Liver (tissue), 9 donors: Measurements from ENCODE around the gene DNM3. TPM values are rescaled to one million over a fixed set of nuclear protein-coding genes. Genes with fewer than 3 reads are reported as not detected.
A peak's percentile ranks its signal among the peaks of the same experiment; 100 is the strongest.

ENCODE experiments used
- DNase-seq: peaks from one replicate; pipeline ENCODE4 v3.0.0-alpha.2; 2017; ENCODE audit warnings: low spot score
- H3K27ac ChIP-seq, 2 donors: one replicate each; pipeline ENCODE4 v1.7.0; 2013; ENCODE audit warnings: inconsistent platforms in 2 of 2, low read length in 2 of 2, control low read depth in 1 of 2, low read depth in 1 of 2, mild to moderate bottlenecking in 1 of 2
- H3K27me3 ChIP-seq, 4 donors: one replicate each; pipeline versions ENCODE4 v1.6.1 to v1.7.0; 2013; ENCODE audit warnings: low read length in 3 of 4, inconsistent platforms in 1 of 4, mild to moderate bottlenecking in 1 of 4, moderate library complexity in 1 of 4; ENCODE audit not compliant: control insufficient read depth in 4 of 4, insufficient read depth in 4 of 4
- H3K36me3 ChIP-seq, 4 donors: one replicate each; pipeline versions ENCODE4 v1.6.1 to v1.7.0; 2013; ENCODE audit warnings: low read length in 3 of 4, mild to moderate bottlenecking in 3 of 4, low read depth in 1 of 4, moderate library complexity in 1 of 4; ENCODE audit not compliant: control insufficient read depth in 4 of 4, insufficient read depth in 3 of 4
- H3K4me1 ChIP-seq, 4 donors: one replicate each; pipeline versions ENCODE4 v1.6.1 to v1.7.0; 2013; ENCODE audit warnings: low read length in 3 of 4, mild to moderate bottlenecking in 3 of 4, moderate library complexity in 1 of 4; ENCODE audit not compliant: control insufficient read depth in 4 of 4, insufficient read depth in 4 of 4
- H3K4me3 ChIP-seq, 3 donors: one replicate each; pipeline versions ENCODE4 v1.6.1 to v1.7.0; 2013; ENCODE audit warnings: low read length in 3 of 3, control low read depth in 1 of 3, low read depth in 1 of 3, mild to moderate bottlenecking in 1 of 3
- H3K9ac ChIP-seq, 2 donors: one replicate each; pipeline ENCODE4 v1.7.0; 2013; ENCODE audit warnings: low read length in 2 of 2, mild to moderate bottlenecking in 2 of 2, moderate library complexity in 2 of 2, control low read depth in 1 of 2, low read depth in 1 of 2
- H3K9me3 ChIP-seq, 4 donors: one replicate each; pipeline versions ENCODE4 v1.6.1 to v1.7.0; 2013; ENCODE audit warnings: low read length in 3 of 4; ENCODE audit not compliant: control insufficient read depth in 4 of 4
- FOXA1 ChIP-seq: IDR thresholded peaks from 2 replicates; pipeline ENCODE4 v1.6.1; 2016; ENCODE audit warnings: antibody characterized with exemption
- FOXA2 ChIP-seq: IDR thresholded peaks from 2 replicates; pipeline ENCODE4 v1.6.1; 2016; ENCODE audit warnings: antibody characterized with exemption
- GABPA ChIP-seq, 2 donors: IDR thresholded peaks in 1 of 2; conservative IDR thresholded peaks in 1 of 2; 2 replicates each; pipeline ENCODE4 v1.6.1; 2016; ENCODE audit warnings: antibody characterized with exemption in 2 of 2, mild to moderate bottlenecking in 1 of 2, moderate library complexity in 1 of 2
- HNF4A ChIP-seq, 2 donors: conservative IDR thresholded peaks; 2 replicates each; pipeline ENCODE4 v1.6.1; 2016; ENCODE audit warnings: antibody characterized with exemption in 2 of 2, mild to moderate bottlenecking in 2 of 2
- HNF4G ChIP-seq: IDR thresholded peaks from 2 replicates; pipeline ENCODE4 v1.6.1; 2016; ENCODE audit warnings: antibody characterized with exemption
- JUND ChIP-seq, 2 donors: IDR thresholded peaks; 2 replicates each; pipeline ENCODE4 v1.6.1; 2016; ENCODE audit warnings: antibody characterized with exemption in 2 of 2
- MAX ChIP-seq: IDR thresholded peaks from 2 replicates; pipeline ENCODE4 v1.6.1; 2016; ENCODE audit warnings: antibody characterized with exemption
- NR2F2 ChIP-seq: IDR thresholded peaks from 2 replicates; pipeline ENCODE4 v1.6.1; 2016; ENCODE audit warnings: antibody characterized with exemption
- RAD21 ChIP-seq, 2 donors: IDR thresholded peaks; 2 replicates each; pipeline ENCODE4 v1.6.1; 2016; ENCODE audit warnings: antibody characterized with exemption in 2 of 2, mild to moderate bottlenecking in 2 of 2
- RXRA ChIP-seq, 2 donors: IDR thresholded peaks; 2 replicates each; pipeline ENCODE4 v1.6.1; 2017 to 2018; ENCODE audit warnings: antibody characterized with exemption in 2 of 2, mild to moderate bottlenecking in 1 of 2
- SP1 ChIP-seq: IDR thresholded peaks from 2 replicates; pipeline ENCODE4 v1.6.1; 2018; ENCODE audit warnings: antibody characterized with exemption, mild to moderate bottlenecking
- TAF1 ChIP-seq: conservative IDR thresholded peaks from 2 replicates; pipeline ENCODE4 v1.6.1; 2016; ENCODE audit warnings: antibody characterized with exemption, mild to moderate bottlenecking
- YY1 ChIP-seq: IDR thresholded peaks from 2 replicates; pipeline ENCODE4 v1.6.1; 2016; ENCODE audit warnings: antibody characterized with exemption, mild to moderate bottlenecking
- ZBTB33 ChIP-seq: IDR thresholded peaks from 2 replicates; pipeline ENCODE4 v1.6.1; 2016; ENCODE audit warnings: antibody characterized with exemption
- WGBS: extraction: QIAGEN DNeasy Blood & Tissue Kit; methylation state at CpG from one replicate; pipeline ENCODE4 v1.1.7; 2013; 5-methylcytosine and 5-hydroxymethylcytosine counted together
- polyA plus RNA-seq, 2 donors: library from polyadenylated mRNA; stranded (reverse) in 1 of 2; unstranded in 1 of 2; fragments of 200-250 nt in 1 of 2; fragments of >200 nt in 1 of 2; fragmentation: Nextera tagmentation in 1 of 2; extraction: Ambion mirVana in 1 of 2; gene quantifications; one replicate each; pipeline versions ENCODE4 v1.2.1 to v1.2.3, GENCODE V29; 2013 to 2015
- total RNA-seq, 2 donors: library from RNA; depleted of rRNA; stranded (reverse); fragments of >200 nt; gene quantifications; one replicate each; pipeline ENCODE4 v1.2.3, GENCODE V29; 2014
- TF ChIP-seq, protein P1 (sequence below): IDR thresholded peaks from 2 replicates; pipeline ENCODE4 v1.6.1; 2016; ENCODE audit warnings: antibody characterized with exemption, mild to moderate bottlenecking
- donor health status: healthy.
- donor health status: healthy.
- donor health status: healthy.
- donor health status: healthy.
- donor health status: healthy.

The DNM3 gene
- total and polyA plus RNA-seq, 4 donors: 0.08 to 3.2 (median 1.0) TPM

- Histone ChIP-seq H3K36me3 (no peaks in the 10 kb centered on the region), H3K9ac (no peak overlapping the region), H3K9me3 (no peaks in the 10 kb centered on the region), H3K4me1 (no peaks in the 10 kb centered on the region), H3K27me3 (no peaks in the 10 kb centered on the region), H3K4me3 (no peak overlapping the region), H3K27ac (no peak overlapping the region)
- TF ChIP-seq ZBTB33 (no peak), TAF1 (no peak), RXRA (IDR thresholded peaks at IDR 0.05) (no peak), HNF4A (conservative IDR thresholded peaks at IDR 0.05) (no peak), RAD21 (IDR thresholded peaks at IDR 0.05) (no peak), FOXA2 (no peak), JUND (IDR thresholded peaks at IDR 0.05) (no peak), MAX (no peak), HNF4G (no peak), GABPA (IDR thresholded peaks at IDR 0.05 in 1 of 2, conservative IDR thresholded peaks at IDR 0.05 in 1 of 2) (no peak), SP1 (no peak), YY1 (no peak), FOXA1 (no peak)
- TF ChIP-seq, protein P1, sequence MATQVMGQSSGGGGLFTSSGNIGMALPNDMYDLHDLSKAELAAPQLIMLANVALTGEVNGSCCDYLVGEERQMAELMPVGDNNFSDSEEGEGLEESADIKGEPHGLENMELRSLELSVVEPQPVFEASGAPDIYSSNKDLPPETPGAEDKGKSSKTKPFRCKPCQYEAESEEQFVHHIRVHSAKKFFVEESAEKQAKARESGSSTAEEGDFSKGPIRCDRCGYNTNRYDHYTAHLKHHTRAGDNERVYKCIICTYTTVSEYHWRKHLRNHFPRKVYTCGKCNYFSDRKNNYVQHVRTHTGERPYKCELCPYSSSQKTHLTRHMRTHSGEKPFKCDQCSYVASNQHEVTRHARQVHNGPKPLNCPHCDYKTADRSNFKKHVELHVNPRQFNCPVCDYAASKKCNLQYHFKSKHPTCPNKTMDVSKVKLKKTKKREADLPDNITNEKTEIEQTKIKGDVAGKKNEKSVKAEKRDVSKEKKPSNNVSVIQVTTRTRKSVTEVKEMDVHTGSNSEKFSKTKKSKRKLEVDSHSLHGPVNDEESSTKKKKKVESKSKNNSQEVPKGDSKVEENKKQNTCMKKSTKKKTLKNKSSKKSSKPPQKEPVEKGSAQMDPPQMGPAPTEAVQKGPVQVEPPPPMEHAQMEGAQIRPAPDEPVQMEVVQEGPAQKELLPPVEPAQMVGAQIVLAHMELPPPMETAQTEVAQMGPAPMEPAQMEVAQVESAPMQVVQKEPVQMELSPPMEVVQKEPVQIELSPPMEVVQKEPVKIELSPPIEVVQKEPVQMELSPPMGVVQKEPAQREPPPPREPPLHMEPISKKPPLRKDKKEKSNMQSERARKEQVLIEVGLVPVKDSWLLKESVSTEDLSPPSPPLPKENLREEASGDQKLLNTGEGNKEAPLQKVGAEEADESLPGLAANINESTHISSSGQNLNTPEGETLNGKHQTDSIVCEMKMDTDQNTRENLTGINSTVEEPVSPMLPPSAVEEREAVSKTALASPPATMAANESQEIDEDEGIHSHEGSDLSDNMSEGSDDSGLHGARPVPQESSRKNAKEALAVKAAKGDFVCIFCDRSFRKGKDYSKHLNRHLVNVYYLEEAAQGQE: no peak
- DNase-seq: no peak
- 93% methylated on average over 1 of the region's 1 CpG for WGBS
Measured at GRCh38 chr1:172378109-172378760, 536.9 kb downstream of the DNM3 start.

GRCh38 chr1:172380441-172381244, 539.3 kb downstream of the DNM3 start:
- Histone ChIP-seq H3K4me1 (no peaks in the 10 kb centered on the region), H3K9me3 (no peaks in the 10 kb centered on the region), H3K27ac (peak overlapping the region in 1 of 2 donors; percentile 10), H3K36me3 (no peaks in the 10 kb centered on the region), H3K9ac (peak overlapping the region in 1 of 2 donors; percentile 28), H3K4me3 (no peak overlapping the region), H3K27me3 (no peaks in the 10 kb centered on the region)
- no peak for DNase-seq
- TF ChIP-seq NR2F2: no peak
- no peak for TF ChIP-seq JUND (IDR thresholded peaks at IDR 0.05)
- TF ChIP-seq HNF4A (conservative IDR thresholded peaks at IDR 0.05): no peak
- TF ChIP-seq MAX: no peak
- TF ChIP-seq FOXA2: no peak
- no peak for TF ChIP-seq TAF1
- TF ChIP-seq, protein P1: no peak
- TF ChIP-seq RXRA (IDR thresholded peaks at IDR 0.05): no peak
- 61% methylated on average over 6 of the region's 6 CpGs for WGBS
